ENCODE measurements around the gene LRRC59.

Gene LRRC59

DNA sequence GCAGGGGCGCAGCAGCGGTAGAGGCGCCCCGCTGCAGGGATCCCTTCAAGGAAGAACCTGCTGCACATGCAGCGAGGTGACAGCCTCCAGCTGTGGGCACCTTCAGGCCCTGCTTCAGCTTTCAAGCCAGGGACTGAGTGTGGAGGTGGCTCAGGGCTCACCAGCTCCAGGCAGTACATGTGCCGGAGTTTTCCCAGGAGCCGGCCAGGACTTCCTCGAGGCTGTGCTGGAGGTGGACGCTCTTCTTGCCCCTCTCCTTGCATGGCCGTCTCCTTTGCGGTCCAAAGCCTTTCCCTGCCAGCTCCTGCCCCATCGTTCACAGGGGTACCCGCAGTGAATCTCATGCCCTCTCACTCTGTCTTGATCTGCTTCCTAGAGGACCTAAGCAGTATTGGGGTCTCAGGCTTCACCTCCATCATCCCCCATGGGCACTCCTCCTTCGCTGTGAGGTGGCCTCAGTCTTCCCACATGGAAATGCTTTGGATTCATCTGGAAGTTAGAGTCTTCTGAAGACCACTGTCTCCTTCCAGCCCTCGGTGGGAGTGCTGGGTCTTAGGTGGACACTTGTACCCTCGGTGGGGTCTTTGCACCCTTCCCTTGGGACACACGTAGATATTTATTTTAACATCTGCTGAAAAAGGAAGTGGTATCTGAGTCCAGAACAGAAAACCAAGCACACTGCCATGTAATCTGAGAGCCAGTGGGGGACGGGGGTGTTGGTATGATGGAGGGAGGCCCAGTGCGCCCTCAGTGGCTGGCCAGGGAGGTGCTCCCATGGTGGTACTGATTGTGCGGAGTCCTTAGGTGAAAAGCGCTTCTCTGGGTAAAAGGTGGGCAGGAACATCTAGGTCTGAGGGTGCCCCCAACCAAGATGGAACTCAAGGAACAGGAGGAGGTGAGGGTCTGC lies 44.4 kb downstream of the LRRC59 start:
- Histone ChIP-seq H3K79me1 (ENCODE audit: low read length) (peaks cover 6% of the 10 kb centered on the region), H3K27ac (ENCODE audit: low read depth, low read length) (no peak overlapping the region), H3K79me2 (ENCODE audit: control insufficient read depth, insufficient read depth, low read length) (no peaks in the 10 kb centered on the region), H3K4ac (ENCODE audit: low read depth, low read length) (no peak overlapping the region), H3K56ac (ENCODE audit: low read length) (no peak overlapping the region), H3K23ac (ENCODE audit: low read length) (no peak overlapping the region), H2BK120ac (ENCODE audit: low read depth, low read length) (no peak overlapping the region), H3K9ac (ENCODE audit: low read length) (no peak overlapping the region), H2AK5ac (ENCODE audit: low read length) (no peak overlapping the region), H3K4me1 (ENCODE audit: control insufficient read depth, low read depth, low read length) (peaks cover 1% of the 10 kb centered on the region), H2BK5ac (ENCODE audit: low read length) (no peak overlapping the region), H4K8ac (ENCODE audit: low read depth, low read length) (no peak overlapping the region), H4K5ac (ENCODE audit: low read length) (no peak overlapping the region), H3K18ac (ENCODE audit: low read length) (no peak overlapping the region), H3K4me3 (ENCODE audit: low read length) (no peak overlapping the region), H2BK15ac (replicated peaks; ENCODE audit: low read depth) (no peak overlapping the region), H3K27me3 (ENCODE audit: insufficient read depth, low read length, poor library complexity) (no peaks in the 10 kb centered on the region), H3K4me2 (ENCODE audit: low read length) (no peak overlapping the region), H3K36me3 (ENCODE audit: control insufficient read depth, insufficient read depth, low read length) (no peaks in the 10 kb centered on the region)
- no peak for DNase-seq
- no CpG with 5 or more reads among the region's 21 CpGs for WGBS (ENCODE audit: extremely low coverage, insufficient coverage, low lambda C conversion rate)

DNA sequence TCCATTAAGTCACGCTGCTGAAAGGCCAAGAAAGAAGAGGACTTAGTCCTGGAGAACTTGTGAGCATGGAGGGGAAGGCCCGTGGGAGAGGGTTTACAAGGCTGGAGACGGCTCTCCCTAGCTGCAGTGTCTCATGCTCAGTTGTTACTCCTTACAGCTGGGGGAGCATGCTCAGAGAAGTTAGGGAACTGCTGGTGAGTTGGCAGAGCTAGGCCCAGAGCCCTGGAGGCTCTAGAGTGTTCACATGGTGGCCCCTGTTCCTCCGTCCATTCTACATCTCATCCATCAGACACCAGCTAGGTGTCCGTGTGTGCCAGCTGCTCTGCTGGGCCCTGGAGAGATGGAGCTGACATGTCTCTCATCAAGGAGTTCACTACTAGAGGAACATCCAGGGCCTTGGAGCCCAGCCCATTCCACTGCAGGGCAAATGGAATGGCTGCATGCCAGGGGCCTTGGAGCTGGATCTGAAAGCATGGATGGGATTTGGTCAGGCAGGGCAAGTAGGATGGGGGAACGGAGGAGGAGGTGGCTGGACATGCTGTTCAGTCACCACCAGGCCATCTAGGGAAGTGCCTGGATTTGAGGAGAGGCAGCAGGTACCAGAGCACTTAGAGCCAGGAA lies 45.1 kb downstream of the LRRC59 start:
- no peak overlapping the region for H3K18ac ChIP-seq (ENCODE audit: low read length)
- no peak for DNase-seq
- no CpG with 5 or more reads among the region's 6 CpGs for WGBS (ENCODE audit: extremely low coverage, insufficient coverage, low lambda C conversion rate)

DNA sequence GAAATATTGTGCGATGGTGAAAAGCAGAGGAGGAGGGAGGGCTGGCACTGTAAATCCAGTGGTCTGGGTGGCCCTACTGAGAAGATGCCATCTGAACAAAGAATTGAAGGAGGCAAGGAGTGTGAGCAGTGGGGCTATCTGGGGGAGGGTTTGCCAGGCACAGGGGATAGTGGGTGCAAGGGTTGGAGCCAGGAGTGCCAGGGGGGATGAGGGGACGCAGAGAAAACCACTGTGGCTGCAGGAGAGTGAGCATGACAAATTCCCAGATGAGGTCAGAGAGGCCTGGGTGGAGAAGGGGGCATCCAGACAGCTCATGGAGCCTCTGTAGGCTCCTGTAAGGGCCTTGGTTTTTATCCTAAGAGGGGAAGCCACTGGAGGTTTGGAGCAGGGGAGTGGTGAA lies 46.6 kb downstream of the LRRC59 start:
- H3K79me1 ChIP-seq (ENCODE audit: low read length), result peaks cover 6% of the 10 kb centered on the region
- H3K27me3 ChIP-seq (ENCODE audit: insufficient read depth, low read length, poor library complexity), result no peaks in the 10 kb centered on the region
- H2BK15ac ChIP-seq (replicated peaks; ENCODE audit: low read depth), result no peak overlapping the region
- no peak overlapping the region for H3K4me3 ChIP-seq (ENCODE audit: low read length)
- no peak overlapping the region for H2BK120ac ChIP-seq (ENCODE audit: low read depth, low read length)
- H3K36me3 ChIP-seq (ENCODE audit: control insufficient read depth, insufficient read depth, low read length), result no peaks in the 10 kb centered on the region
- H3K79me2 ChIP-seq (ENCODE audit: control insufficient read depth, insufficient read depth, low read length), result no peaks in the 10 kb centered on the region
- no peak overlapping the region for H2AK5ac ChIP-seq (ENCODE audit: low read length)
- peaks cover 10% of the 10 kb centered on the region for H3K4me1 ChIP-seq (ENCODE audit: control insufficient read depth, low read depth, low read length)
- no peak overlapping the region for H3K27ac ChIP-seq (ENCODE audit: low read depth, low read length)
- no peak overlapping the region for H3K4ac ChIP-seq (ENCODE audit: low read depth, low read length)
- H4K5ac ChIP-seq (ENCODE audit: low read length), result no peak overlapping the region
- DNase-seq, result no peak
- H3K9ac ChIP-seq (ENCODE audit: low read length), result no peak overlapping the region
- 100% methylated on average over 1 of the region's 2 CpGs for WGBS (ENCODE audit: extremely low coverage, insufficient coverage, low lambda C conversion rate)
- H2BK5ac ChIP-seq (ENCODE audit: low read length), result no peak overlapping the region
- no peak overlapping the region for H4K8ac ChIP-seq (ENCODE audit: low read depth, low read length)
- no peak overlapping the region for H3K18ac ChIP-seq (ENCODE audit: low read length)
- H3K56ac ChIP-seq (ENCODE audit: low read length), result no peak overlapping the region
- H3K23ac ChIP-seq (ENCODE audit: low read length), result no peak overlapping the region
- H3K4me2 ChIP-seq (ENCODE audit: low read length), result no peak overlapping the region

More for the DNA sequence above, 45.1 kb downstream of the LRRC59 start:
- no peaks in the 10 kb centered on the region for H3K36me3 ChIP-seq (ENCODE audit: control insufficient read depth, insufficient read depth, low read length)
- no peak overlapping the region for H2BK15ac ChIP-seq (replicated peaks; ENCODE audit: low read depth)
- H3K79me2 ChIP-seq (ENCODE audit: control insufficient read depth, insufficient read depth, low read length), result no peaks in the 10 kb centered on the region
- H3K79me1 ChIP-seq (ENCODE audit: low read length), result peaks cover 6% of the 10 kb centered on the region
- no peak overlapping the region for H3K27ac ChIP-seq (ENCODE audit: low read depth, low read length)
- no peak overlapping the region for H4K5ac ChIP-seq (ENCODE audit: low read length)
- no peak overlapping the region for H3K56ac ChIP-seq (ENCODE audit: low read length)
- H2BK5ac ChIP-seq (ENCODE audit: low read length), result no peak overlapping the region
- no peak overlapping the region for H3K4me3 ChIP-seq (ENCODE audit: low read length)
- H3K4me1 ChIP-seq (ENCODE audit: control insufficient read depth, low read depth, low read length), result peaks cover 9% of the 10 kb centered on the region
- no peak overlapping the region for H3K23ac ChIP-seq (ENCODE audit: low read length)
- H2AK5ac ChIP-seq (ENCODE audit: low read length), result no peak overlapping the region
- H3K4ac ChIP-seq (ENCODE audit: low read depth, low read length), result no peak overlapping the region
- no peak overlapping the region for H4K8ac ChIP-seq (ENCODE audit: low read depth, low read length)
- H3K27me3 ChIP-seq (ENCODE audit: insufficient read depth, low read length, poor library complexity), result no peaks in the 10 kb centered on the region
- no peak overlapping the region for H3K4me2 ChIP-seq (ENCODE audit: low read length)
- no peak overlapping the region for H3K9ac ChIP-seq (ENCODE audit: low read length)
- H2BK120ac ChIP-seq (ENCODE audit: low read depth, low read length), result no peak overlapping the region

DNA sequence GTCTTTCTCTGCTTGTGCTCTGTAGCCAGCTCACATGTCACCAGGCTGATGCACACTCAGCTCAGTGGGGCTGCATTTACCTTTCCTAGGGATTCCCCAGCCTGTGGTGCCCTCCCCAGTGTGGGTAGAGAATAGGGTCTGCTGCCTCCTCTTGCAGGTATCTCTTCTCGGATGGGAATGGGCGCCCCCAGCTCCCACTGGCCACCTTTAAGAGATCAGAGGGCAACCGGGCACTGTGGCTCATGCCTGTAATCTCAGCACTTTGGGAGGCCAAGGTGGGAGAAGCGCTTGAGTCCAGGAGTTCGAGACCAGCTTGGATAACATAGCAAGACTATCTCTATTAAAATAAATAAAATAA lies 48.1 kb downstream of the LRRC59 start:
- Histone ChIP-seq H4K5ac (ENCODE audit: low read length) (no peak overlapping the region), H3K27ac (ENCODE audit: low read depth, low read length) (no peak overlapping the region), H2BK5ac (ENCODE audit: low read length) (no peak overlapping the region), H3K4me2 (ENCODE audit: low read length) (no peak overlapping the region), H3K79me2 (ENCODE audit: control insufficient read depth, insufficient read depth, low read length) (no peaks in the 10 kb centered on the region), H2BK15ac (replicated peaks; ENCODE audit: low read depth) (no peak overlapping the region), H2AK5ac (ENCODE audit: low read length) (no peak overlapping the region), H3K4ac (ENCODE audit: low read depth, low read length) (no peak overlapping the region), H3K4me1 (ENCODE audit: control insufficient read depth, low read depth, low read length) (peaks cover 10% of the 10 kb centered on the region), H3K27me3 (ENCODE audit: insufficient read depth, low read length, poor library complexity) (no peaks in the 10 kb centered on the region), H3K56ac (ENCODE audit: low read length) (no peak overlapping the region), H3K23ac (ENCODE audit: low read length) (no peak overlapping the region), H3K4me3 (ENCODE audit: low read length) (no peak overlapping the region), H3K9ac (ENCODE audit: low read length) (no peak overlapping the region), H3K18ac (ENCODE audit: low read length) (no peak overlapping the region), H4K8ac (ENCODE audit: low read depth, low read length) (no peak overlapping the region), H3K36me3 (ENCODE audit: control insufficient read depth, insufficient read depth, low read length) (no peaks in the 10 kb centered on the region), H3K79me1 (ENCODE audit: low read length) (peaks cover 6% of the 10 kb centered on the region), H2BK120ac (ENCODE audit: low read depth, low read length) (no peak overlapping the region)
- DNase-seq, result no peak
- no CpG with 5 or more reads among the region's 5 CpGs for WGBS (ENCODE audit: extremely low coverage, insufficient coverage, low lambda C conversion rate)

DNA sequence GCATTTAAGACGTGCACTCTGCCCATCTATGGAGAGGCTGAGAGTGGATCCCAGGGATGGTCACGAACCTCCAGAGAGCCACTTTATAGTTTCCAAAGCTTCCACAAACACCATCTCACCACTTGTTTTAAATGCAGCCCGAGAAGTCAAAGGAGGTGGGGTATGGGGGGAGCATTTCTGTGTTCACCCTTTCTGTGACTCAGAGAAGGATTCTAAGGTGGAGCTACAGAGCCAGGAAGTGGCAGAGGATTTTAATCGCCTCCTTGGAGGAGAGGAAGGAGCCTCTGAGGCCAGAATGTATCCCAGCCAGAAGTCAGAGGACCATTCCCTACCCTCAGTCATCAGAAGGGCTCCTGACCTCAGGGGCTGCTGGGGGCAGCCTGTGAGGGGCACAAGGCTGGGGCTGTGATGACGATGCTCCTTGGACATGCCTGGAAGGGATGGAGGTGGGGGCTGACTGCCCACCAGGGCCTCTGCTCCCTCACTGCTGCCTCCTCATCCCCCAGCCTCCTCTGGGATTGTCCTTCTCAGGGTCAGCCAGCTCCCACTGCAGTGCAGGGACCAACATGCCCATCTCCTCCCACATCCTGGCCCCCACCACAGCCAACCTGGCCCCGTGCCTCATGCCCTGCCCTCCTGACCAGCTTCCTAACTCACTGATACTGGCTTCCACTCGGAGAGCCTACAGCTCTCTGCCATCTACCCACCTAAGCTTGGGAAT lies 48.6 kb downstream of the LRRC59 start:
- Histone ChIP-seq H3K4me1 (ENCODE audit: control insufficient read depth, low read depth, low read length) (peaks cover 10% of the 10 kb centered on the region), H3K4me2 (ENCODE audit: low read length) (no peak overlapping the region), H2BK120ac (ENCODE audit: low read depth, low read length) (no peak overlapping the region), H2BK15ac (replicated peaks; ENCODE audit: low read depth) (no peak overlapping the region), H3K56ac (ENCODE audit: low read length) (no peak overlapping the region), H3K9ac (ENCODE audit: low read length) (no peak overlapping the region), H3K27me3 (ENCODE audit: insufficient read depth, low read length, poor library complexity) (no peaks in the 10 kb centered on the region), H4K8ac (ENCODE audit: low read depth, low read length) (no peak overlapping the region), H3K4me3 (ENCODE audit: low read length) (no peak overlapping the region), H3K27ac (ENCODE audit: low read depth, low read length) (no peak overlapping the region), H3K36me3 (ENCODE audit: control insufficient read depth, insufficient read depth, low read length) (no peaks in the 10 kb centered on the region), H2BK5ac (ENCODE audit: low read length) (no peak overlapping the region), H3K79me2 (ENCODE audit: control insufficient read depth, insufficient read depth, low read length) (no peaks in the 10 kb centered on the region), H2AK5ac (ENCODE audit: low read length) (no peak overlapping the region), H3K79me1 (ENCODE audit: low read length) (peaks cover 6% of the 10 kb centered on the region), H3K23ac (ENCODE audit: low read length) (no peak overlapping the region), H3K18ac (ENCODE audit: low read length) (no peak overlapping the region), H4K5ac (ENCODE audit: low read length) (no peak overlapping the region), H3K4ac (ENCODE audit: low read depth, low read length) (no peak overlapping the region)
- WGBS (ENCODE audit: extremely low coverage, insufficient coverage, low lambda C conversion rate), result no CpG with 5 or more reads among the region's 7 CpGs
- DNase-seq, result no peak

Data from mesendoderm (in vitro differentiated cells).